CD4-positive, alpha-beta T cell (primary cell): ENCODE results near the gene ASS1. TPM values are rescaled to one million over a fixed set of nuclear protein-coding genes. Genes with fewer than 3 reads are reported as not detected.

Experiments used
- ATAC-seq: fragments of 200-7000 bp; cut with Tn5 transposase; one replicate; pipeline ENCODE4 v1.10.0; 2022; ENCODE audit warnings: mild to moderate bottlenecking; ENCODE audit not compliant: poor library complexity
- CTCF ChIA-PET: fragments of 350-600 bp; sonication (Branson Sonifier 250); formaldehyde crosslinking; loops from one replicate; lab custom pipeline; 2021; ENCODE audit warnings: antibody characterized with exemption, inconsistent platforms; lab: Charles Lee
- POLR2A ChIA-PET: fragments of 350-600 bp; sonication (Branson Sonifier 250); formaldehyde crosslinking; loops from one replicate; lab custom pipeline; 2021; ENCODE audit warnings: antibody characterized with exemption, inconsistent platforms; lab: Charles Lee
- DNase-seq, 14 experiments: peaks; one replicate each; pipeline ENCODE4 v3.0.0-alpha.2; 2013 to 2020; ENCODE audit warnings: mixed read lengths in 2 of 14
- H3K27ac ChIP-seq, 2 donors: one replicate each; pipeline versions ENCODE4 v1.5.1 to v1.7.0; 2013; ENCODE audit warnings: low read length in 2 of 2, low read depth in 1 of 2, mild to moderate bottlenecking in 1 of 2
- H3K27me3 ChIP-seq, 2 experiments: 1 replicate in 1 of 2; 2 replicates in 1 of 2; pipeline versions ENCODE4 v1.6.1 to v1.7.0; 2013; ENCODE audit warnings: low read length in 2 of 2, control low read depth in 1 of 2, mild to moderate bottlenecking in 1 of 2, moderate library complexity in 1 of 2; ENCODE audit not compliant: insufficient read depth in 2 of 2, control insufficient read depth in 1 of 2
- H3K36me3 ChIP-seq: one replicate; pipeline ENCODE4 v1.6.1; 2013; ENCODE audit warnings: low read length, control low read depth; ENCODE audit not compliant: insufficient read depth
- H3K4me1 ChIP-seq: one replicate; pipeline ENCODE4 v1.6.1; 2013; ENCODE audit warnings: low read length, control low read depth; ENCODE audit not compliant: insufficient read depth
- H3K4me3 ChIP-seq: one replicate; pipeline ENCODE4 v1.5.1; 2013; ENCODE audit warnings: mild to moderate bottlenecking, low read length, moderate library complexity
- H3K9me3 ChIP-seq, 2 experiments: 1 replicate in 1 of 2; 2 replicates in 1 of 2; pipeline versions ENCODE4 v1.6.1 to v1.7.0; 2013; ENCODE audit warnings: low read length in 2 of 2, mild to moderate bottlenecking in 2 of 2, control low read depth in 1 of 2, moderate library complexity in 1 of 2; ENCODE audit not compliant: control insufficient read depth in 1 of 2, insufficient read depth in 1 of 2
- H3K27ac Mint-ChIP-seq: one replicate; pipeline ENCODE4 v1.8.0; 2020; ENCODE audit warnings: mixed read lengths
- H3K27me3 Mint-ChIP-seq: one replicate; pipeline ENCODE4 v1.8.0; 2021; ENCODE audit warnings: mixed read lengths
- H3K36me3 Mint-ChIP-seq: one replicate; pipeline ENCODE4 v1.8.0; 2021; ENCODE audit warnings: low read depth, mixed read lengths
- H3K4me1 Mint-ChIP-seq: one replicate; pipeline ENCODE4 v1.8.0; 2021; ENCODE audit warnings: low read depth, mixed read lengths
- H3K4me3 Mint-ChIP-seq: one replicate; pipeline ENCODE4 v1.8.0; 2020; ENCODE audit warnings: mild to moderate bottlenecking, mixed read lengths
- H3K9me3 Mint-ChIP-seq: one replicate; pipeline ENCODE4 v1.8.0; 2020; ENCODE audit warnings: mixed read lengths
- intact Hi-C, 2 experiments: fragments of 100-400 bp; cut with DNase I in 1 of 2; cut with micrococcal nuclease in 1 of 2; formaldehyde crosslinking; loops; one replicate each; pipeline versions ENCODE4 v1.15.1 to v1.9.0; 2023 to 2025; cut with DNase I, micrococcal nuclease
- total RNA-seq, 174 experiments: library from RNA in 2 of 174; stranded (reverse) in 2 of 174; gene quantifications; one replicate each; pipeline ENCODE4 v1.2.3 and lab custom pipeline; 2021 to 2026
- TF ChIP-seq, protein P1 (sequence below): fragments of 200-600 bp; IDR thresholded peaks from one replicate; pipeline ENCODE4 v1.8.0; 2022; ENCODE audit warnings: antibody characterized with exemption, mild to moderate bottlenecking

Gene ASS1
- total RNA-seq, 2 experiments from 2014 or later = not detected

DNA sequence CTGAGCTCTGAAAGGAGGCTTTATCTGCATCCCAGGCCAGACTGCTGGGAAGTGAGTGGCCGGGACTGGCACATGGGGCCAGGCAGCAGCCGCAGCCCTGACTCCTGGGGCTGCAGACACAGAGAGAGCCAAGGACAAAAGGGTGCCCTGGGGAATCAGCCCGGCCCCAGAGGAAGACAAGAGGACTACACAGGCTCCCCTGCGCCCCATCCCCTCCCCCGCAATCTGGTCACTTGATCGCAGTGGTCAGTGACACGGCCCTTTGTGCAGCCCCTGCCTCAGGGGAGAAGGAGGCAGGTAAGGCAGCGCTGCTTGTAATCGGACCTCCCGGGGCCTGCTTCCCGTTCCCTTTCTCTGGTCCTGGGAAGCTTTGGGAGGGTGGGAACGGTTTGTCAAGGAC, 79.2 kb downstream of the ASS1 start:
- ATAC-seq (no peak), DNase-seq (no peak)
- Mint-ChIP-seq H3K4me3 (no peak overlapping the region), H3K27ac (no peak overlapping the region), H3K4me1 (no peaks in the 10 kb centered on the region), H3K36me3 (no peaks in the 10 kb centered on the region), H3K27me3 (peaks cover 11% of the 10 kb centered on the region), H3K9me3 (no peaks in the 10 kb centered on the region)
- H3K27me3 ChIP-seq = no peaks in the 10 kb centered on the region
- no peak overlapping the region for H3K4me3 ChIP-seq
- TF ChIP-seq, protein P1, sequence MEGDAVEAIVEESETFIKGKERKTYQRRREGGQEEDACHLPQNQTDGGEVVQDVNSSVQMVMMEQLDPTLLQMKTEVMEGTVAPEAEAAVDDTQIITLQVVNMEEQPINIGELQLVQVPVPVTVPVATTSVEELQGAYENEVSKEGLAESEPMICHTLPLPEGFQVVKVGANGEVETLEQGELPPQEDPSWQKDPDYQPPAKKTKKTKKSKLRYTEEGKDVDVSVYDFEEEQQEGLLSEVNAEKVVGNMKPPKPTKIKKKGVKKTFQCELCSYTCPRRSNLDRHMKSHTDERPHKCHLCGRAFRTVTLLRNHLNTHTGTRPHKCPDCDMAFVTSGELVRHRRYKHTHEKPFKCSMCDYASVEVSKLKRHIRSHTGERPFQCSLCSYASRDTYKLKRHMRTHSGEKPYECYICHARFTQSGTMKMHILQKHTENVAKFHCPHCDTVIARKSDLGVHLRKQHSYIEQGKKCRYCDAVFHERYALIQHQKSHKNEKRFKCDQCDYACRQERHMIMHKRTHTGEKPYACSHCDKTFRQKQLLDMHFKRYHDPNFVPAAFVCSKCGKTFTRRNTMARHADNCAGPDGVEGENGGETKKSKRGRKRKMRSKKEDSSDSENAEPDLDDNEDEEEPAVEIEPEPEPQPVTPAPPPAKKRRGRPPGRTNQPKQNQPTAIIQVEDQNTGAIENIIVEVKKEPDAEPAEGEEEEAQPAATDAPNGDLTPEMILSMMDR = no peak
- no peaks in the 10 kb centered on the region for H3K36me3 ChIP-seq
- no peaks in the 10 kb centered on the region for H3K4me1 ChIP-seq
- ChIA-PET POLR2A (no interaction called here), CTCF (no interaction called here)
- H3K27ac ChIP-seq = no peak overlapping the region
- intact Hi-C loops = no loop called here
- peaks cover 0 to 8% of the 10 kb centered on the region in 2 experiments for H3K9me3 ChIP-seq

DNA sequence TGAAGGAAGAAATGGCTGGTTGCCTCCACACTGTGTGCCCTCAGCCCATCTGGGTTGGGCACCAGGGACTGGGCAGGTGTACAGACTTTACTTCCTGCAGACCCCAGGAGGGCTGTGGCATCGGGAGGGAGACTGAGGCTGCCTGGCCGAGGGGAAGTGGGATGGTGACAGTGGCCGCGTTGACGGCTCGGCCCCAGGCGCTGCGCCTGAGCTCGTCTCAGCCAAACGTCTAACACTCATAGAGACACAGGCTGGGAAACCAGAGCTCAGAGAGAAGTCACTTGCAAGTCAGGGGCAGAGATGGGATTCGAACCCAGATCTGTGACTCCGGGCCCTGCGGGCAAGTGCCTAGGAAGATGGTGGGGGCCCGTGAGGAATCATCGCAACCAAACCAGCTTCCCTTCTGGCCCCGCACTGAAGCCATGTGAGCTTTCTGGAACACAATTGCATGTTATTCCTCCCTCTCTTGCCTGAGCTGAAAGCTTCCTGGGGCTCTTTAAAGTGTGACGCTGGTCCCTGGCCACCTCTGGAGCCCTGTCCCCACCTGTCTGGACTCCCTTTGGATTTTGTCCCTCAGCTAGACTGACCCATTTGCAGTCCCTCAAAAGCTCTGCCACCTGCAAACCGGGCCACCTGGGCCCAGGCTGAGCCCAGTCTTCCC, 81.6 kb downstream of the ASS1 start:
- H3K27me3 Mint-ChIP-seq = peaks cover 11% of the 10 kb centered on the region
- H3K27ac Mint-ChIP-seq = no peak overlapping the region
- ChIA-PET CTCF (no interaction called here), POLR2A (no interaction called here)
- Histone ChIP-seq H3K9me3 (peaks cover 0 to 8% of the 10 kb centered on the region in 2 experiments), H3K4me3 (no peak overlapping the region), H3K27ac (no peak overlapping the region), H3K4me1 (no peaks in the 10 kb centered on the region), H3K36me3 (no peaks in the 10 kb centered on the region), H3K27me3 (no peaks in the 10 kb centered on the region)
- no peaks in the 10 kb centered on the region for H3K4me1 Mint-ChIP-seq
- no peaks in the 10 kb centered on the region for H3K9me3 Mint-ChIP-seq
- DNase-seq (no peak), ATAC-seq (no peak)
- TF ChIP-seq, protein P1 = no peak
- H3K4me3 Mint-ChIP-seq = no peak overlapping the region
- intact Hi-C loops = no loop called here
- no peaks in the 10 kb centered on the region for H3K36me3 Mint-ChIP-seq

DNA sequence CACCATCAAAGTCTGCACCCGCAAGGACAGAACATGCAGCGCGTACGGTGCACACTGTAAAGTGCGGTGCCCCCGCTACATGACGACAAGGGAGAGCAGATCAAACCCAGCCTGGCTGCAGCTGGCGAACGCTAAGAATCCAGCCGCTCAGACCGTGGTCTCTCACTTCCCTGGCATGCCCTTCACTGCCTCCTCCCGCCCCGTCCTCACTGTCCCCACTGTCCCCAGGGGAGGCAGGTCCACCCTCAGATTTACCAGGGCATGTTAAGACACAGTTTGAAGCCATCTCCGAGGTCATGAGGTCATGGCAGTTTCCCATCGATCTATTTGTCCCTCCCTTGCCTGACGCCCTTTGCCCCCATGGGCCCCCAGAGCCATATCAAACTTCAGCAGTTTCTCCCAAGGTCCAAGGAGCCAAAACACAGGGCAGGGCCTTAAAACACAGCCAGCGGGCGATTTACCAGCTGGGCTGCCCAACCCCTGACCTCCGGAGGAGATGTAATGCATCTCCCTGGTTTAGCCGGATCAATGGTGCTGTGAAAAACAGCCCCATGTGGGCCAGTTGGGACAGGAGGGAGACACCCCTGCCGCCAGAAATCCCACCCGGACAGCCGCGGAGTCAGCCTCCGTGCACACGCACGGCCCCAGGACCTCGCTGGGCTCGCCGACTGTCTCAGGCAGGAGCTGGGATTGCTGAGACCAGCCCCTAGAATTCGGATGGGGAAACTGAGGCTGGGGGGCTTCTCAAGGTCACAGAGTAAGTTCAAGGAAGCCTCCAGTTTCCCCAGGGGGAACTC, 82.3 kb downstream of the ASS1 start:
- Histone ChIP-seq H3K4me3 (no peak overlapping the region), H3K9me3 (peaks cover 0 to 8% of the 10 kb centered on the region in 2 experiments), H3K27ac (no peak overlapping the region), H3K27me3 (no peaks in the 10 kb centered on the region), H3K4me1 (no peaks in the 10 kb centered on the region), H3K36me3 (no peaks in the 10 kb centered on the region)
- no peak overlapping the region for H3K27ac Mint-ChIP-seq
- intact Hi-C loops = no loop called here
- ATAC-seq = no peak
- CTCF ChIA-PET = no interaction called here
- no peak overlapping the region for H3K4me3 Mint-ChIP-seq
- no peaks in the 10 kb centered on the region for H3K9me3 Mint-ChIP-seq
- H3K27me3 Mint-ChIP-seq = peaks cover 11% of the 10 kb centered on the region
- no peaks in the 10 kb centered on the region for H3K4me1 Mint-ChIP-seq
- POLR2A ChIA-PET = no interaction called here
- DNase-seq = no peak
- H3K36me3 Mint-ChIP-seq = no peaks in the 10 kb centered on the region
- TF ChIP-seq, protein P1 = no peak
